Endothelial cell of umbilical vein (primary cell): ENCODE data around the gene RANBP3L.

Experiments
- EZH2 ChIP-seq: IDR thresholded peaks from 2 replicates; pipeline ENCODE4 v1.6.1; 2012; ENCODE audit warnings: borderline replicate concordance, low read depth, mild to moderate bottlenecking, moderate library complexity, low read length, inconsistent platforms; ENCODE audit not compliant: severe bottlenecking
- POLR2A ChIP-seq: IDR thresholded peaks from 2 replicates; pipeline ENCODE4 v1.6.1; 2012; ENCODE audit warnings: low read depth, mild to moderate bottlenecking, control low read depth, low read length
- TF ChIP-seq, protein P1 (sequence below), 2 donors: IDR thresholded peaks; 1 replicate in 1 of 2; 2 replicates in 1 of 2; pipeline ENCODE4 v1.5.1; 2011; ENCODE audit warnings: low read length in 2 of 2, mild to moderate bottlenecking in 2 of 2, moderate library complexity in 2 of 2, control low read depth in 1 of 2, inconsistent platforms in 1 of 2, low read depth in 1 of 2; ENCODE audit not compliant: insufficient read depth in 1 of 2; ENCODE audit errors: extremely low read depth in 1 of 2
- TF ChIP-seq, protein P2 (sequence below): IDR thresholded peaks from 2 replicates; pipeline ENCODE4 v1.6.1; 2011; ENCODE audit not compliant: insufficient read depth, insufficient read length

DNA sequence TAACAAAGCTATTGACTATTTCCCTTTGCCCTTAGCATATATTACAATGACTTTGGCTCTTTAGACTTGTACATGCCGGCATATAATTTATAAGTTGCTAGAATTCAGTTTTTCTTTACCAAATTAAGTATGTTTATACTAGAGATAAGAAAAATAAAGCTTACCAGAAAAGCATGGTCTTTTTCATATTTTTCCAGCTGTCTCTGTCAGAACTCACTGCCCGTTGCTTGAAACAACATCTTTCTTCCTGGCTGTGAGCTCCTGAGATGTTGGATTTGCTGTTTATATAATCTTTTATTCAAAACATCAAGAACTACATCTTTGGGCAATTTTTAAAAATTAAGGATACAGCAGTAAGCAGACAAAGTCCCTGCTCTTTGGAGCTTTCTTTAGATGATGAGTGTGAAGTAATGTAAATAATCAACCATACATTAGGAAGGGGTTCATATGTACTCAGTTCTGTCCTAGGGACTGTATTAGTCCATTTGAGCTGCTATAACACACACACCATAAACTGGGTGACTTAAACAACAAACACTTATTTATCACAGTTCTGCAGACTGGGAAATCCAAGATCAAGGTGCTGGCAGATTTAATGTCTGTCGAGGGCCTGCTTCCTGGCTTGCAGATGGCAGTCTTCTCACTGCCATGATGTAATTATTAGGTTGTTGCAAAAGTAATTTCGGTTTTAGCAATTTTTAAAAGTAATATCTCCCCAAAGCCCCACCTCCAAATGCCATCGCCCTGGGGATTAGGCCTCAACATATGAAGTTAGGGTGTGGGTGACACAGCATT, 45.4 kb upstream of the RANBP3L start:
- TF ChIP-seq, protein P1, sequence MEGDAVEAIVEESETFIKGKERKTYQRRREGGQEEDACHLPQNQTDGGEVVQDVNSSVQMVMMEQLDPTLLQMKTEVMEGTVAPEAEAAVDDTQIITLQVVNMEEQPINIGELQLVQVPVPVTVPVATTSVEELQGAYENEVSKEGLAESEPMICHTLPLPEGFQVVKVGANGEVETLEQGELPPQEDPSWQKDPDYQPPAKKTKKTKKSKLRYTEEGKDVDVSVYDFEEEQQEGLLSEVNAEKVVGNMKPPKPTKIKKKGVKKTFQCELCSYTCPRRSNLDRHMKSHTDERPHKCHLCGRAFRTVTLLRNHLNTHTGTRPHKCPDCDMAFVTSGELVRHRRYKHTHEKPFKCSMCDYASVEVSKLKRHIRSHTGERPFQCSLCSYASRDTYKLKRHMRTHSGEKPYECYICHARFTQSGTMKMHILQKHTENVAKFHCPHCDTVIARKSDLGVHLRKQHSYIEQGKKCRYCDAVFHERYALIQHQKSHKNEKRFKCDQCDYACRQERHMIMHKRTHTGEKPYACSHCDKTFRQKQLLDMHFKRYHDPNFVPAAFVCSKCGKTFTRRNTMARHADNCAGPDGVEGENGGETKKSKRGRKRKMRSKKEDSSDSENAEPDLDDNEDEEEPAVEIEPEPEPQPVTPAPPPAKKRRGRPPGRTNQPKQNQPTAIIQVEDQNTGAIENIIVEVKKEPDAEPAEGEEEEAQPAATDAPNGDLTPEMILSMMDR (IDR thresholded peaks at IDR 0.05; ENCODE audit: extremely low read depth in 1 of 2, insufficient read depth in 1 of 2, low read depth in 1 of 2, low read length in 2 of 2), result no peak
- no peak for TF ChIP-seq POLR2A
- TF ChIP-seq, protein P2, sequence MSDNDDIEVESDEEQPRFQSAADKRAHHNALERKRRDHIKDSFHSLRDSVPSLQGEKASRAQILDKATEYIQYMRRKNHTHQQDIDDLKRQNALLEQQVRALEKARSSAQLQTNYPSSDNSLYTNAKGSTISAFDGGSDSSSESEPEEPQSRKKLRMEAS, result no peak
- no peak for TF ChIP-seq EZH2
